ENCODE data around the gene FKRP.

- TF ChIP-seq SMC3 (IDR thresholded peaks at IDR 0.05) = no peak
- TF ChIP-seq CTCF (IDR thresholded peaks at IDR 0.05) = no peak
These were observed 23.3 kb upstream of the FKRP start for GRCh38 chr19:46722421-46723022.

Measured in A549 (cell line).